ENCODE results near the gene AMT. TPM values are rescaled to one million over a fixed set of nuclear protein-coding genes. Genes with fewer than 3 reads are reported as not detected.
"Not testable (repeated sequence)": the region's sequence is repeated elsewhere in the genome, so short reads cannot be mapped to it uniquely, and the experiment has no call there.

Gene AMT
- total and polyA plus RNA-seq, 2 experiments from 2014 or later: 1.6 to 1.7 TPM

DNA sequence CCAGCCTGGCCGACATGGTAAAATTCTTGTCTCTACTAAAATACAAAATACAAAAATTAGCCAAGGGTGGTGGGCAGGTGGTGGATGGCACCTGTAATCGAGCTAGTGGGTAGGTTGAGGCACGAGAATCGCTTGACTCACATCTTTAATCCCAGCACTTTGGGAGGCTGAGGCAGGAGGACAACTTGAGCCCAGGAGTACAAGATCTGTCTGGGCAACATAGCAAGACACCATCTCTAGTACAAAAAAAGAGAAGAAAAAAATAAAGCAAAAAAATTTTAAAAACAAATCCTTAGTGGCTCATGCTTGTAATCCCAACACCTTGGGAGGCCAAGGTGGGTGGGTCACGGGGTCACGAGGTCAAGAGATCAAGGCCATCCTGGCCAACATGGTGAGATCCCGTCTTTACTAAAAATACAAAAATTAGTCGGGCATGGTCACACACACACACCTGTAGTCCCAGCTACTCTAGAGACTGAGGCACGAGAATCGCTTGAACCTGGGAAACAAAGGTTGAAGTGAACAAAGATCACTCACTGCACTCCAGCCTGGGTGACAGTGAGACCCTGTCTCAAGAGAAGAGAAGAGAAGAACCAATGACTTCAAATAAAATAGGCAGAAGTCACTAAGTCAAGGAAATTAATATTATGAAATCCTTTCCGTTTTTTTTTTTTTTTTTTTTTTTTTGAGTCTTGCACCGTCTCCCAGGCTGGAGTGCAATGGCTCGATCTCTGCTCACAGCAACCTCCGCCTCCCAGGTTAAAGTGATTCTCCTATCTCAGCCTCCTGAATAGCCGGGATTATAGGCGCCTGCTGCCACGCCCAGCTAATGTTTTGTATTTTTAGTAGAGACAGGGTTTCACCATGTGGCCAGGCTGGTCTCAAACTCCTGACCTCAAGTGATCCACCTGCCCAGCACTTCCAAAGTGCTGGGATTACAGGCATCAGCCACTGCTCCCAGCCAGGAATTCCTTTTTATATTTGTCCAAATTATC, 15.4 kb downstream of the AMT start:
- Histone ChIP-seq H3K9me3 (ENCODE audit: low read depth) (no peaks in the 10 kb centered on the region), H3K4me3 (peak overlapping the region; percentile 37; the same call in 1 of the 2 replicates), H3K27me3 (replicated peaks; ENCODE audit: insufficient read depth) (no peaks in the 10 kb centered on the region), H3K36me3 (ENCODE audit: low read depth) (0 out of 2 replicates have a peak, but pooled peaks cover 3% of the 10 kb centered on the region), H3K9ac (no peak overlapping the region; the same call in 1 of the 2 replicates), H2AFZ (no peak overlapping the region), H3F3A (ENCODE audit: insufficient read depth) (peaks cover 56% of the 10 kb centered on the region), H4K20me1 (ENCODE audit: insufficient read depth) (peaks cover 50% of the 10 kb centered on the region), H3K9me2 (ENCODE audit: insufficient read depth) (no peaks in the 10 kb centered on the region), H3K27ac (peak overlapping the region; percentile 53), H3K4me2 (ENCODE audit: unreplicated experiment) (peak overlapping the region; percentile 58), H3K79me2 (ENCODE audit: insufficient read depth) (peaks cover 99% of the 10 kb centered on the region), H3K4me1 (ENCODE audit: insufficient read depth) (peaks cover 38% of the 10 kb centered on the region)
- DNase-seq: no peak
- in situ Hi-C loops (cut with MboI): no loop called here
- TF ChIP-seq EZH2 (IDR thresholded peaks at IDR 0.05; ENCODE audit: insufficient read depth, poor library complexity, severe bottlenecking) (no peak), EZH2phosphoT487 (IDR thresholded peaks at IDR 0.05; ENCODE audit: insufficient read depth, low read depth) (no peak)
- 52 to 55% methylated on average over 17 of the region's 17 CpGs for WGBS, 2 experiments (ENCODE audit: low coverage in 1 of 2, low lambda C conversion rate in 2 of 2, missing lambda C conversion rate in 2 of 2)

DNA sequence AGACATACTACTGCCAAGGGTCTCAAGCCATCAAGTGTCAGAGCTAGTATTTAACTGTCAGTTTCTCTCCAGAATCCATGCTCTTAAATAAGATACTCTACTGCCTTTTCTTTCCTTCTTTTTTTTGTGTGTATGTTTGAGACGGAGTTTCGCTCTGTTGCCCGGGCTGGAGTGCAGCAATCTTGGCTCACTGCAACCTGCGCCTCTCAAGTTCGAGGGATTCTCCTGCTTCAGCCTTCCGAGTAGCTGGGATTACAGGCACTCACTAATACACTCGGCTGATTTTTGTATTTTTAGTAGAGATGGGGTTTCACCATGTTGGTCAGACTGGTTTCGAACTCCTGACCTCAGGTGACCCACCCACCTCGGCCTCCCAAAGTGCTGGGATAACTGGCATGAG, 16.7 kb downstream of the AMT start:
- Histone ChIP-seq H4K20me1 (ENCODE audit: insufficient read depth) (peaks cover 55% of the 10 kb centered on the region), H3K4me2 (ENCODE audit: unreplicated experiment) (peak overlapping the region; percentile 58), H3K27ac (peak overlapping the region; percentile 53), H3K4me3 (peak overlapping the region; percentile 37), H3K79me2 (ENCODE audit: insufficient read depth) (peaks cover 100% of the 10 kb centered on the region), H3K9ac (peak overlapping the region; percentile 40), H3K4me1 (ENCODE audit: insufficient read depth) (peaks cover 38% of the 10 kb centered on the region), H3F3A (ENCODE audit: insufficient read depth) (peaks cover 58% of the 10 kb centered on the region)
- H3K9me2 ChIP-seq (ENCODE audit: insufficient read depth); H3K27me3 ChIP-seq (replicated peaks; ENCODE audit: insufficient read depth); H2AFZ ChIP-seq; H3K36me3 ChIP-seq (ENCODE audit: low read depth); in situ Hi-C loops (cut with MboI); H3K9me3 ChIP-seq (ENCODE audit: low read depth): not testable (repeated sequence)
- DNase-seq: peak; percentile 36
- WGBS, 2 experiments (ENCODE audit: low coverage in 1 of 2, low lambda C conversion rate in 2 of 2, missing lambda C conversion rate in 2 of 2): 23% methylated on average over 9 of the region's 9 CpGs

DNA sequence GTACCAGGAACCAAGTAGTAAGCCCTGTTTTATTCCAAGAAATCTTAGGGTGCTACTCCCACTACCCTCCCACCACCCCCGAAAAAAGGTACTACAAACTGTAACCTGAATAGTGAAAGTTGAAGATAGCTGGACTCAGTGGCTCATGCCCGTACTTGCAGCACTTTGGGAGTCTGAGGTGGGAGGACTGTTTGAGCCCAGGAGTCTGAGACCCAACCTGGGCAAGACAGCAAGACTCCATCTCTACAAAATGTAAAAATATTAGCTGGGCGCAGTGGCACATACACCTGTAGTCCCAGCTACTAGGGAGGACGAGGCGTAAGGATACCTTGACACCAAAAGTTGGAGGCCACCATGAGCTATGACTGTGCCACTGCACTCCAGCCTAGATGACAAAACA, 18.4 kb downstream of the AMT start:
- no peak overlapping the region for H3K4me3 ChIP-seq
- WGBS, 2 experiments (ENCODE audit: low coverage in 1 of 2, low lambda C conversion rate in 2 of 2, missing lambda C conversion rate in 2 of 2): 96 to 99% methylated on average over 5 of the region's 5 CpGs
- H3K9me2 ChIP-seq (ENCODE audit: insufficient read depth): no peaks in the 10 kb centered on the region
- no peak overlapping the region for H3K9ac ChIP-seq
- H3K4me1 ChIP-seq (ENCODE audit: insufficient read depth): peaks cover 26% of the 10 kb centered on the region
- no peak overlapping the region for H3K27ac ChIP-seq
- H3K4me2 ChIP-seq (ENCODE audit: unreplicated experiment): no peak overlapping the region
- no peaks in the 10 kb centered on the region for H3K27me3 ChIP-seq (replicated peaks; ENCODE audit: insufficient read depth)
- H4K20me1 ChIP-seq (ENCODE audit: insufficient read depth): peaks cover 53% of the 10 kb centered on the region
- H2AFZ ChIP-seq: no peak overlapping the region
- TF ChIP-seq EZH2 (IDR thresholded peaks at IDR 0.05; ENCODE audit: insufficient read depth, poor library complexity, severe bottlenecking) (no peak), EZH2phosphoT487 (IDR thresholded peaks at IDR 0.05; ENCODE audit: insufficient read depth, low read depth) (no peak)
- H3K79me2 ChIP-seq (ENCODE audit: insufficient read depth): peaks cover 100% of the 10 kb centered on the region
- H3K9me3 ChIP-seq (ENCODE audit: low read depth): no peaks in the 10 kb centered on the region
- in situ Hi-C loops (cut with MboI): no loop called here
- H3K36me3 ChIP-seq (ENCODE audit: low read depth): 0 out of 2 replicates have a peak, but pooled peaks cover 3% of the 10 kb centered on the region
- peaks cover 59% of the 10 kb centered on the region for H3F3A ChIP-seq (ENCODE audit: insufficient read depth)
- DNase-seq: no peak

DNA sequence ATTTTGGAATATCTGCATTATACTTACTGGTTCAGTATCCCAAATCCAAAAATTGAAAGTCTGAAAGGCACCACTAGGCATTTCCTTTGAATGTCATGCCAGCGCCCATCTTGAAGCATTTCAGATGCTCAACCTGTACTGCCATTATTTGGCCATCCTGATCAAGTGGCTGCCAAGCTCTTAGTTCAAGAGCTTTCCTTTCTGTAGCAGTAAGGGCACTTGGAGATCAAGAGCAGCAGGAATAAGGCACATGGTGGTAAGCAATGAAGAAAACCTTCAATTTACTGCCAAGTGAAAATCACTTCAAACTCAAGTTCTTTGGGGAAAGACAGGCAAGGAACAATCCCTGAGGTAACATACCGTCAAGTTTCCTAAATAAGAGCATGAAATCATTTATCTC, 20.5 kb downstream of the AMT start:
- in situ Hi-C loops (cut with MboI): no loop called here
- 95 to 98% methylated on average over 2 of the region's 2 CpGs for WGBS, 2 experiments (ENCODE audit: low coverage in 1 of 2, low lambda C conversion rate in 2 of 2, missing lambda C conversion rate in 2 of 2)
- no peak overlapping the region for H2AFZ ChIP-seq

More for the DNA sequence above, 20.5 kb downstream of the AMT start:
- H3K27me3 ChIP-seq (replicated peaks; ENCODE audit: insufficient read depth): no peaks in the 10 kb centered on the region
- H3K9me3 ChIP-seq (ENCODE audit: low read depth): no peaks in the 10 kb centered on the region
- peaks cover 3% of the 10 kb centered on the region; the same call in 1 of the 2 replicates for H3K36me3 ChIP-seq (ENCODE audit: low read depth)
- no peaks in the 10 kb centered on the region for H3K9me2 ChIP-seq (ENCODE audit: insufficient read depth)
- peaks cover 100% of the 10 kb centered on the region for H3K79me2 ChIP-seq (ENCODE audit: insufficient read depth)
- H3F3A ChIP-seq (ENCODE audit: insufficient read depth): peaks cover 61% of the 10 kb centered on the region
- peaks cover 57% of the 10 kb centered on the region for H4K20me1 ChIP-seq (ENCODE audit: insufficient read depth)
- no peak overlapping the region for H3K4me2 ChIP-seq (ENCODE audit: unreplicated experiment)
- no peak overlapping the region for H3K27ac ChIP-seq
- H3K4me3 ChIP-seq: no peak overlapping the region
- DNase-seq: no peak
- peaks cover 14% of the 10 kb centered on the region for H3K4me1 ChIP-seq (ENCODE audit: insufficient read depth)
- TF ChIP-seq EZH2phosphoT487 (IDR thresholded peaks at IDR 0.05; ENCODE audit: insufficient read depth, low read depth) (no peak), EZH2 (IDR thresholded peaks at IDR 0.05; ENCODE audit: insufficient read depth, poor library complexity, severe bottlenecking) (no peak)
- no peak overlapping the region for H3K9ac ChIP-seq
